PFSK-1 (cell line): ENCODE results near the gene FGGY.

Experiments used
- FOXP2 ChIP-seq: optimal IDR thresholded peaks from 2 replicates; pipeline ENCODE3; 2011; ENCODE audit warnings: borderline replicate concordance, control low read depth, inconsistent platforms; ENCODE audit not compliant: insufficient read depth; ENCODE audit errors: extremely low read length, extremely low read depth
- POLR2AphosphoS5 ChIP-seq: IDR thresholded peaks from 2 replicates; pipeline ENCODE4 v1.6.1; 2012; ENCODE audit warnings: low read depth, mild to moderate bottlenecking, control low read depth, low read length, moderate library complexity
- SIN3A ChIP-seq: IDR thresholded peaks from 2 replicates; pipeline ENCODE4 v1.6.1; 2012; ENCODE audit warnings: mild to moderate bottlenecking, low read length, moderate library complexity, borderline replicate concordance; ENCODE audit not compliant: insufficient read depth
- TAF1 ChIP-seq: IDR thresholded peaks from 2 replicates; pipeline ENCODE4 v1.6.1; 2012; ENCODE audit warnings: low read length, control low read depth, borderline replicate concordance; ENCODE audit not compliant: insufficient read depth
- TF ChIP-seq, protein P1 (sequence below), 2 experiments: IDR thresholded peaks; 2 replicates each; pipeline versions ENCODE4 v1.6.1 to v1.8.0; 2011 to 2012; ENCODE audit warnings: low read depth in 2 of 2, low read length in 2 of 2, control low read depth in 1 of 2, inconsistent platforms in 1 of 2, mild to moderate bottlenecking in 1 of 2, moderate library complexity in 1 of 2; ENCODE audit not compliant: insufficient read depth in 1 of 2

GRCh38 chr1:59248758-59249157 lies 48.1 kb upstream of the FGGY start:
- TF ChIP-seq POLR2AphosphoS5 (no peak), TAF1 (no peak), SIN3A (no peak), FOXP2 (no peak)
- TF ChIP-seq, protein P1, sequence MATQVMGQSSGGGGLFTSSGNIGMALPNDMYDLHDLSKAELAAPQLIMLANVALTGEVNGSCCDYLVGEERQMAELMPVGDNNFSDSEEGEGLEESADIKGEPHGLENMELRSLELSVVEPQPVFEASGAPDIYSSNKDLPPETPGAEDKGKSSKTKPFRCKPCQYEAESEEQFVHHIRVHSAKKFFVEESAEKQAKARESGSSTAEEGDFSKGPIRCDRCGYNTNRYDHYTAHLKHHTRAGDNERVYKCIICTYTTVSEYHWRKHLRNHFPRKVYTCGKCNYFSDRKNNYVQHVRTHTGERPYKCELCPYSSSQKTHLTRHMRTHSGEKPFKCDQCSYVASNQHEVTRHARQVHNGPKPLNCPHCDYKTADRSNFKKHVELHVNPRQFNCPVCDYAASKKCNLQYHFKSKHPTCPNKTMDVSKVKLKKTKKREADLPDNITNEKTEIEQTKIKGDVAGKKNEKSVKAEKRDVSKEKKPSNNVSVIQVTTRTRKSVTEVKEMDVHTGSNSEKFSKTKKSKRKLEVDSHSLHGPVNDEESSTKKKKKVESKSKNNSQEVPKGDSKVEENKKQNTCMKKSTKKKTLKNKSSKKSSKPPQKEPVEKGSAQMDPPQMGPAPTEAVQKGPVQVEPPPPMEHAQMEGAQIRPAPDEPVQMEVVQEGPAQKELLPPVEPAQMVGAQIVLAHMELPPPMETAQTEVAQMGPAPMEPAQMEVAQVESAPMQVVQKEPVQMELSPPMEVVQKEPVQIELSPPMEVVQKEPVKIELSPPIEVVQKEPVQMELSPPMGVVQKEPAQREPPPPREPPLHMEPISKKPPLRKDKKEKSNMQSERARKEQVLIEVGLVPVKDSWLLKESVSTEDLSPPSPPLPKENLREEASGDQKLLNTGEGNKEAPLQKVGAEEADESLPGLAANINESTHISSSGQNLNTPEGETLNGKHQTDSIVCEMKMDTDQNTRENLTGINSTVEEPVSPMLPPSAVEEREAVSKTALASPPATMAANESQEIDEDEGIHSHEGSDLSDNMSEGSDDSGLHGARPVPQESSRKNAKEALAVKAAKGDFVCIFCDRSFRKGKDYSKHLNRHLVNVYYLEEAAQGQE (IDR thresholded peaks at IDR 0.05; ENCODE audit: insufficient read depth in 1 of 2, low read depth in 2 of 2, low read length in 2 of 2) = no peak
